HG03135 (cell line): ENCODE data around the gene SLC25A51.
"Not testable (repeated sequence)": the region's sequence is repeated elsewhere in the genome, so short reads cannot be mapped to it uniquely, and the experiment has no call there.

Experiments used
- ATAC-seq: cut with Tn5 transposase; IDR thresholded peaks from one replicate; pipeline ENCODE4 v1.9.1; 2021; ENCODE audit warnings: mild to moderate bottlenecking, moderate library complexity; ENCODE audit not compliant: unreplicated experiment

The SLC25A51 gene

DNA sequence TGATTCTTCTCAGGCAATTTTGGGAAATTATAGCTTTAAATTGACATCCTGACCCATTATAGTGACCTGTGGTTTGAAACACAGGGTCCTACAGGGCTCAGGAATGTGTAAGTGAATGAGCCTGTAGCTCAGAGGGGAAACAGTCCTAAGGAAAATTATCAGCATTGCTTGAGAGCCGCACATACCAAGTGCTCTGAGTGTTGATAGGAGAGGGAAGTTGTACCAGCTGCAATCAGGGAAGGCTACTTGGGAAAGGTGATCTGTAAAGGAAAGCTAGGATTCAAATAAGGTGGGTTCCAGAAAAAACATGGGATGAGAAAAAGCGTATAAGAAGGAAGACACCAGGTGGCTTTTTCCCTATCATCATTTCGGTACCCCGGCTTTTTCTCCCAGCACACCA is 4.4 kb upstream of the SLC25A51 start:
- no peak for ATAC-seq

DNA sequence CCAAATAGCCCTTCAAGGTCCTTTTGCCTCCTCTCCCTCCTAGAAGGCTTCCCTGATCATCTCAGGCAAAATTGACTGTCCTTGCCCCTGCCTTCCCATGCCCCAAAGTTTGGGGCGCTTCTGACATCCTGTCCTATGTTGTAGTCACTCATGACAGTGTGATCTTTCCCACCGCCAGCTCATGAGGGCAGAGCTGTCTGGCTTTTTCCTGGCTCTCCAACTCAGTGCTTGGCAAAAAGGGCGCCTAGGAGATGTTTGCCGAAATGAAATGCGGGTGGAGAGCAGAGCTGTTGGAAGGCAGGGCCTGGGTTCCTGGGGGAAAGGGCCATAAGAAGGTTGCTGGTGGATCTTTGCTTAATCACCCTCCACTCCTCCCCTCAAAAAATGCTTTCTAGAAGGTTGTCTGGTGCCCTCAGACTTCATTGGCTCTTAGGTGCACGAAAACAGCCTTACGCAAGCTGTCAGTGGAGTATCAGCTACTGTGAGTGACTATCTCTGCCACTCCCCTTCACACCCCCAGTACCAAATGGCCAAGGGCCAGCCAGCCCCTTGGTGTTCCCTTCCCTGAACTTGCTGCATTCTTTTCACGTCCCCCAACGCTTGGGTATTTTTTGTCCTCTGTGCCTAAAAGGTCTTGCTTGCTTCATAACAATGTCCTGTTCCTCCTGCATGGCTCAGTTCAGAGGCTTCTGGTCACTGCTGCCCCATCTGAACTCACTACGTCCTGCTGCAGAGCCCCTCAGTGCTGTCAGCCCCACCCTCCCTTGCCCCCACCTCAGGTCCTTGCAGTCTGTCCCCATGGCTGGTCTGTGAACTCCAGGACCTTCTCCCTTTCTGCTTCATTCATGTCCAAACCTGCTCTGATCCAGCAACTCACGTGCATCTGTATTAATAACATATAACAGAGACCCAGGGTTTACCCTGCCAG is 2.6 kb upstream of the SLC25A51 start:
- ATAC-seq, result no peak

DNA sequence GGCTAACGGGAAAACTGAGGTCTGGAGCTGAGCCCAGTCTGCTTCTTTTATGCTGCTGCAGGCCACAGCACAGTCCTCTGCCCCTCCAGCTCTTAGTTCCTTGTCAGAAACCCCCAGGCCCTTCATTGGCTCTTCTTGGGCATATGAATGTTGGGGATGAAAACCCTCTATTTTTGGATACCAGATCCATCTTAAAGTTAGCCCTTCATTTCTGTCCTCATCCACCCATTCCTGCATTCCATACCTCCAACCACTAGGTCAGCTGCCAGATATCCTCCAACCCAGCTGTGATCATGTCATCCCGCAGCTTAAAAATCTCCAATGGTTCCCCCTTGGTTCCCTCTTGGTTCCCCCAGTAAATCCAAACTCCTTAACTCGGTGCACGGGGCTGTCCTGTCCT is 1.8 kb upstream of the SLC25A51 start:
- ATAC-seq, result no peak

DNA sequence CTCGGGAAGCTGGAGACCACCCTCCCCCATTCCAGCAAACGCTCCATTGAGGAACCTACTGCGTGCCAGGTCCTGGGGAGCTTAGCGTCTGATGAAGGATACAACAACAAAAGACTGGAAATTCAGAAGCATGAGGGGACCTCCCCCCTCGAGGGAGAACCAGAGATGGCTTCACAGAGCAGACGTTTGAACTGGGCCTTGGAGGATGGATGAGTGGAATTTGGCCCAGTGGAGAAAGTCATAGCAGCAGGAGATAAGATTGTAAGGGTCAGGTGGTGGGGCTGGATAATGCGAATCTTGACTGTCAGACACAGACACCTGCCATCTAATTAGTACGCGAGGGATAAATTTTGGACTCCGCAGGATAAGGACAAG is 1.2 kb upstream of the SLC25A51 start:
- ATAC-seq, result no peak

DNA sequence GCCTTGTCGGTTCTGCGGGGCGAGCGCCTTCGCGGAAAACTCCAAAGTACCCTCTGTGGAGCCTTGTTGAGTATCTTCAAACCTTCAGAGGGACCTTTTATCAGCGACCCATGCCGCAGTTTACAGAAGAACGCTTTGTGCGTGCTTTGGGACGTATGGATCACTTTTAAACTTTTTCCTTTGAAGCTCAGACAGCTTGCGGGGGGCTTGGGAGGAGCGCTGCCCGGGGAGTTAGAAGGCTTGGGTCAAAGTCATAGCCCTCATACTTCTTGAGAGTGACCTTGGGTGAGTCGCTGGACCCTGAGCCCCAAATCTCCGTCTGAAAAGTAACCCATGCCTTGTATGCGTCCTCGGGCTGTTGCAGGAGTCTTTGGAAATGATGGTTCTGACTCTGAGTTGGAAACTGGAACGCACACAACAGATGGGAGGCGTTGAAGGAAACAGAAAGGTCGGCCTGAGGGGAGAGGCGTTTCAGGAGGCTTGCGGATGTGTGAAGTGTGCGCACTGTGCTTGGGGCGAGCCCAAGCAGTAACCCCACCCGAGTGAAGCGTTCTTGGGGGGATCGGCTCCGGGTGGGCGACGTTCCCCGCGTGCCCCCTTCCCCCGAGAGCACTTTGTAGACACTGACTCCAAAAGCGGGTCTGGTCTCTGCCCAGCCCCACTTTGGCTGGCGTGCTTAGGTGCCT is 661 bp upstream of the SLC25A51 start:
- no peak for ATAC-seq

DNA sequence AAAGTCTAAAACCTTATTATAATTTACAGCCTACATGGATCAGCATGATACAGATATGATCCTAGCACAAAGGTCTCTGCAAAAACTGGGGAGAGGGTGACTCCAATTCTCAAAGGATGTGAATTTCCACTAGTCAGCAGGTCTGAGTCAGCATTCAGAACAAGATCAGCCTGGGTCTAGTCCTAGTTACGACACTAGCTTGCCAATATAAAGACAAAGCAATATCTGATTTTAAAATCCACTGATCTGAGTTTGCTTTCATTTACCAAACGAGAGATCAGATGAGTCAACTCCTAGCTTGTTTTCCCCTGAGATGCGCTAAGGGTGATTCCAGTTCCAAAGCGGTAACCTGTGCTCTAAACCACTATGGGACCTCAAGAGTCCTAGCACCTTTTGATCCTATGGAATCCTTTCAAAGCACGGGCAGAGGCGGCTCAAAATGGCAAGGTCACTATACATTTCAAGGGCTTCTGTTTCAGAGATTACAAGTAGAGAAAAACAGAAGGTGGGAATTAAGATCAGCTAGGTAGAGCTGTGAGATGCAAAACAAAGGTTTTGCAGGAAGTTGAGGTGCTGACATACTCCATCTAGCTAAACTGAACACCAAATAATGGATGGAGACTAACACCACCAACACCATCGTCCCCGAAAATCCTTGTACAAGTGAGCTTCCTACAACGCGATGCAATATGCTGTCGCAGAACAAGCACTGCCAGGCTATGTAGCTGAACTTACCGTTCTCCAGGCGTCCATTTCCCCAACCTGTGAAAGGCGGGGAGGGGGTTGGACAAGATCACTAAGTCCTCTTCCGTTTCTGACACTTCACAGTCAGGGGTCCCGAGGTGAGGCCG is 906 bp downstream of the SLC25A51 start:
- peak; percentile 22 for ATAC-seq

DNA sequence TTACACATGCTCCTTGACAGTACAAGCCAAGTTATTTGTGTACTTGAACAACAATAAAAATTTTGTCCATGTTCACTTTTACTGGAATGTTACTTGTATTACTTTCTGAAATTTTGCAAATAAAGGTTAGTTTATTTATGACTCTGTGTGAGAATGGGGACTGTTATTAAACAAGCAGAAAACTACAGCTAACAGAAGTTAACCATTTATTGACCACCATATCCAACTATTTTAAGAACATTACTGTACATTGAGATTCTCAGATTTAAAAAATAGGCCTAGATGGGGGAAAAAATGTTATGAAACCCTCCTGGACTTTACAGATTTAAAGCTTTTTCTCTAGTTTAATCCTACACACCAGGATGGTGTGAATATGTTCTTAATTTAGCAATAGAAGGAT is 1.8 kb downstream of the SLC25A51 start:
- no peak for ATAC-seq

DNA sequence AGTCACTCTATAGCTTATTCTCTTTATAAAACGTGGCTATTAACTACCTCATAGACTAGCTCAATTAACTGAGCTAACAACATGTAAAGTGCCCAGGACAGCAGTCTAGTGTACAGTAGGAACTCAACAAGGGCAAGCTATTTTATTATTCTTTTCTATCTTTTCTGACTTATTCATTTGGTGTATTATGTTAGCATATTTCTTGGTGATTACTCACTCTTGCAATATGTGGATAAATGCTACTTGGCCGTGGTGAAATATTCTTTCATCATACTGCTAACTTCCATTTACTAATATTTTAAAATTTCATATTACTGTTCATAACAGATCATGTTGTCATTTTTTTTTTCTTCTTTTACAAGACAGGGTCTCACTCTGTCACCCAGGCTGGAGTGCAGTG is 4.9 kb downstream of the SLC25A51 start:
- no peak for ATAC-seq

DNA sequence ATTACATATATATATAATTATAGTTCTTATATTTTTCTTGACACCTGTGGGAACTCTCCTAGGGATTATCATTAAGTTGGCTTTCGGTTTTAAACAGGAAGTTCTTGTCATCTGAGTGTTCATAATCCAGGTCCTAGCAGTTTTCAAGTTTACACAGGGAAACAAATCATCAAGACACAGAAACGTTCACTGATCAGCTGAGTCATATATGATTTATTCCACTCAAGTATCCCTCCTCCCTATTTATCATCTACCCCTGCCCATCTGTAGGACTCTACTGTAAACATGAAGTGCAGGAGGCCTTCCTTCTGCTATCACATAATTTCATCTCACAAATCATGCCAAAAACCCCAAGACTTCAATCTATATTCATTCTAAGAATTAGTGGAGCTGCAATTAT is 6.3 kb downstream of the SLC25A51 start:
- ATAC-seq, result no peak

DNA sequence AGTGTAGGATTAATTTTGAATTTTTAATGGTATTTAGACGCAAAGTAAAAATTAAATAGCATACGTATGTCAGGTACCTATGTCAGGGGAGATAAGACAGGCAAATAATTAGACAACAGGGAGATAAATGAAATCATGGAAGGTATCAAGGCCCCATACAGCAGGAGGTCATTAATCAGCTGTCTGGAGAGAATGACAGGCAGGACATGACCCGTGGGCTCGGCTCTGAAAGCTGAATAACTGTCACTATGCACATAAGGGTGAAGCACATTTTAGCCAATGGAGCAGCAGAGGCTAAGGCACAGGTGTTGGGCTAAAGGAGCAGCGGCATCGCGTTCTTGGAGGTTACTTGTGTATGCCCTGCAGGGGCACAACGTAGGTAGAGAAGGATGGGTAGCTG is 11.9 kb downstream of the SLC25A51 start:
- ATAC-seq, result no peak

DNA sequence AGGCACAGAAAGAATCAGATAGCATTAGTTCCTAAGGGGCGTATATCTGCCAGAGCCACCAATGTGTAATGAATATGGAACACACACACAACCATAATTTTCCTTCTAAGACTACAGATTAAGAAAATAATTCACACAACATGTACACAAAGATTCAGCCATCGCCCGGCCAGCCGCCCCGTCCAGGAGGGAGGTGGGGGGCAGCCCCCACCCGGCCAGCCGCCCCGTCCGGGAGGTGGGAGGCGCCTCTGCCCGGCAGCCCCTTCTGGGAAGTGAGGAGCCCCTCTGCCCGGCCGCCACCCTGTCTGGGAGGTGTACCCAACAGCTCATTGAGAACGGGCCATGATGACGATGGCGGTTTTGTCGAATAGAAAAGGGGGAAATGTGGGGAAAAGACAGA is 12.9 kb downstream of the SLC25A51 start:
- ATAC-seq, result not testable (repeated sequence)

DNA sequence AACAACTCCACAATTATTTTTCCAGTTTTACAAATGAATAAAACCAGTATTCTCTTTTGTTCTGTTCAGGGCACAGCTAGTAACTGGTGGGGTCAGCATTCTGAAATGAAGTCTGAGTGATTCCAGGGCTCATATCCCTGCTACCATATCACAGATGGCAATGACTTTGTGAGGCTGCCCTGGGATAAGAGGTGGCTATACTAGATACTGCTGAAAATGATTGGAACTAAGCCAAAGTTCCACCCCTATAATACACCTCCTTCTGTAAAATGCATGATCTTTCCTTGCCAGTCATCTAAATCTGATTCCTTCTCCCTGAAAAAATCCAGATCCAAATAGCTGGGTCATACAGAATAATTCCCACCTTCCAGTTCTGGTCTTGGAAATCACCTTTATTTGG is 14.4 kb downstream of the SLC25A51 start:
- ATAC-seq, result no peak

DNA sequence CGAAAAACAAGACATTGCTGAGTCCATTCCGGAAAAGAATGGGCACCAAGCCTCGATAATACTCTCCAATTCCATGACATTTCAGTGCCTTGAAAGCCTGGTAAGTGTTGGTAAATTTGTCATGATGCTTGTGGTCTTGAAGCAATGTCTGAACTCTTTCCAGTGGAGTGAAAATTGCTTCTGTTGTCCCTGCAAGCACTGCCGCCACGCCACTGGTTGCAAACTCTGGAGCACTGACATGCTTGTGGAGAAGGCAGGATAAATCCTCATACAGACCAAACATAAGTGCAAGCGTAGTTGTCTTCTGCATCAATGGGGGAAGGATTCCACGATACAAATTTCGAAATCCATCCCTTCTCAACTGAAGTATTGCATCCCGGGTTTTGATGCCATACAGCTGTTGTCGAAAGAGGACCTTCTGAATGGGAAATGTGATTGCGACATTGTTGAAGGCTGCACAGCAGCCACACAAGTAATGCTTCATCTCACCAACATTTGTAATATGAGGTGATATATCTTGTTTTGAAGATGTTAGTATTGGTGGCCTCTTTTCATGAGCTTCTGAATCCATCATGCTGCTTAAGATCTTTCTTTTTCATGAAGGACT is 15.8 kb downstream of the SLC25A51 start:
- ATAC-seq, result not testable (repeated sequence)

DNA sequence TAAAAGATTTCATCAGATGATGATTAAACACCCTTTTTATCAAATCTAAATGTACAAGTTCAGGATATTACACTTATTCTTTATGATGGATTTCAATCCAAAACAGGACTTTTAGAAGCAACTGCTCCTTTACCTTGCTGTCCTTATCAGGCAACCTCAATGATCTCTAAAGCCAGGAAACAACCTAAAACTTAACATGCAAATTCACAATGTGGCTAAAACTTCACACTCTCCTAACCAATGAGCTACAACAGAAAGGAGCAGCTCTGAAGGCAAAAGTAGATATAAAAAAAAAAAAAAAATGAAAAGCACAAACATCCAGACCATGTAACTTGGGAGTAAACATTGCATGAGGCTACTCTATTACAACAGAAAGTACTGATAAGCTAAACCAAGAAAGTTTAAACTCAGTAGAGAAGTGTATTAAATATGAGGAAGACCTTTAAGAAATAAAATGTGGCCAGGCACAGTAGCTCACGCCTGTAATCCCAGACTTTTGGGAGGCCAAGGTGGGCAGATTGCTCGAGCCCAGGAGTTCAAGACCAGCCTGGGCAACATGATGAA is 22.9 kb downstream of the SLC25A51 start:
- ATAC-seq, result no peak

DNA sequence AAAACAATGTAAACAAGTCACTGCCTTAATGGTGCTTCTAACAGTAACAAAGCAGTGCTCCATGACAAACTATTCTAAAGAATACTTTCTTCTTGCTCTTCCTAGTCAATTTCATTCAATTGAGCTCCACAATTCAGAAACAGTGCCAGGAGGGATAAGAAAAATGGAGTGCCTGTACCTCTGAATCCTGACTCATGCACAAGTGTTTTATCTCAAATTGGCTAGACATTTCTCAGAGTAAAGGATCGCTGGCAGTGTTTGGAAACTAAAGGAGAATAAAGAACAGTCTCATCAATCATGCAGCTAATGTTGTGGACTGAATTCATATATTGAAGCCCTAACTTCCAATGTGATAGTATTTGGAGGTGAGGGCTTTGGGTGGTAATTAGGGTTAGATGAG is 27.6 kb downstream of the SLC25A51 start:
- ATAC-seq, result no peak

DNA sequence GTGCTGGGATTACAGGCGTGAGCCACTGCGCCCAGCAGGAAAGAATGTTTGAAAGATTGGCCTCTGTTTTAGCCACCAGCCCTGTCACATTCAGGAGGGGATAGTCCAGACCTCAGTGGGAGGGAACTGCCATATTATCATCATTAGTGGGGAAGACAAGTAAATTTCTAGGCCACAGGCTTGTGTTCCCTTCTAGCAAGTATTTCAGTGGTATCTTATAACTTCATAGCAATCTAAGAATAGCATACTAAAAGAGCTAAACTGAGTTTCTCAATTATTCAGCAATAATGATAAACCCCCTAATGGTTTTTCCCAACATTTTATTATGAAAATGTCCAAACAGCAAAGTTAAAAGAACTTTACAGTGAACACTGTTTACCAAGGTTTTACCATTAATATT is 30.0 kb downstream of the SLC25A51 start:
- no peak for ATAC-seq

DNA sequence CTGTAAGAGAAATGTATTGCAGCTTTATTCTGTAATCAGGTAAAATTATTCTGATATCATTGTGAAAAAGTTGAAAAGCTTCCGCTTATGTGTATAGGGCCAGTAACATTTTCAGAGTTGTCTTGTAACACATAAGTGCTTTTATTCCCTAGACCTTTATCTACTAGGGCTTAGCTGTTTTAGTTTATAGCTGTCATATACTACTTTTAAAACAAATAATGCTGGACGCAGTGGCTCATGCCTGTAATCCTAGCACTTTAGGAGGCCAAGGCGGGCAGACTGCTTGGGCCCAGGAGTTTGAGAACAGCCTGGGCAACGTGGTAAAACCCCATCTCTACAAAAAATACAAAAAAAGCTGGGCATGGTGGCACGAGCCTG is 33.1 kb downstream of the SLC25A51 start:
- no peak for ATAC-seq

DNA sequence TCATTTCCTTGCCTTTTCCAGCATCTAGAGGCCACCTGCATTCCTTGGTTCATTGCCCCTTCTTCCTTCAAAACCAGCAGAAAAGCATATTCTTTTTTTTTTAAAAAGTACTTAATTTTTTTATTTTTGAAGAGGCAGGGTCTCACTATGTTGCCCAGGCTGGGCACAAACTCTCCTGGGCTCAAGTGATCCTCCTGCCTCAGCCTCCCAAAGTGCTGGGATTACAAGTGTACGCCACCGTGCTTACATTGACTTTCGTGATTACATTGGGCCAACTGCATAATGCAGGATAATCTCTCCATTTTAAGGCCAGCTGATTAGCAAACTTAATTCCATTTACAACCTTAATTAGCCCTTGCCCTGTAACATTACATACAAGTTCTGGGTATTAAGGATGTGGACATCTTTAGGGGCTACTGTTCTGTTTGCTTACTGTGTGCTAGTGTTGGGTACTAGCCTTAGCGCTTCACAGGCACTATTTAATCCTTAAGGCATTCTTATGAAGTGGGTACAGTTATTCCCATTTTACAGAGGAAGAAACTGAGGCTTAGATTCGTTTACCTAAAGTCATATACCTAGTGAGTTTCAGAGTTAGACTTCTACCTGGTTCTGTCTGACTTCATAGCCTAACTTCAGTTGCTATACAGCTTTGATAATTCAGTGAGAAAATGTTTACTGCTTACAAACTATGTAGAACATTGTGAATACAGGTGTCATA is 33.7 kb downstream of the SLC25A51 start:
- no peak for ATAC-seq

DNA sequence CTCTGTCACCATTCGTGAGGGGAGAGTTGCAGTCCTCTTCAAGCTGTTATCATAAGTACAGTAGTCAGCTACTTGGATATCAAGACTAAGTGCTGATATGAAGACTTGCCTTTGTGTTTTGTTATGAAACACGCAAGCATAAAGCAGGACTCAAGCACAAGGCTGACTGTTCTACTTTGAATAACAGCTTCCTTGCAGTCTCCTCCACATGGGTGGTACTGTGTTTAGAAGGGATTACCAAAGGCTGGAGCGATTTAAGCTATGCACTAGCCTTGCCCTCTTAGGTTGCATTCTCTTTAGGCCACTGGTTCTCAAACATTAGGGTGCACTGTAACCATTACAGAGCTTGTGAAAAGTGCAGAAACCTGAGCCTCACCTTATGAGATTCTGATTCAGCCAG is 41.4 kb downstream of the SLC25A51 start:
- ATAC-seq, result no peak

DNA sequence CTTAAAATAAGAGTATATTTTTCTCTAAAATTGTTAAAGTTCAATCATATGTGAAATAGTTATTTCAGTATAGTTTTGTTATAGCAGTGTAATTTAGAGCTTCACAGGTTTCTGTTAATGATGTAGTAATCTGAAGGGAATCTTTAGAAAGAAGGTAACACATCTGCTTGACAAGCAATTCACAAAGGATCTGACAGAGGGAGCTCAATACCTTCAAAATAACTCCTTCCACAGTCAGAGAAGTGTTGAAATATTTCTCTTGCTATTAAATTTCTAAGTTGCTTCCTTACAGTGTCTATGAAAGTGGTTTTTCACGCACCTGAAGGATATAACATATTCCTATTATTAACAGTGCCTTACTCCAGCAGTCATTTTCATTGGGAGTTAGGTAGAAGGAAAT is 44.9 kb downstream of the SLC25A51 start:
- ATAC-seq, result no peak
